ENCODE results near the gene TAF4B.
A peak's percentile ranks its signal among the peaks of the same experiment; 100 is the strongest.

The TAF4B gene, protein sequence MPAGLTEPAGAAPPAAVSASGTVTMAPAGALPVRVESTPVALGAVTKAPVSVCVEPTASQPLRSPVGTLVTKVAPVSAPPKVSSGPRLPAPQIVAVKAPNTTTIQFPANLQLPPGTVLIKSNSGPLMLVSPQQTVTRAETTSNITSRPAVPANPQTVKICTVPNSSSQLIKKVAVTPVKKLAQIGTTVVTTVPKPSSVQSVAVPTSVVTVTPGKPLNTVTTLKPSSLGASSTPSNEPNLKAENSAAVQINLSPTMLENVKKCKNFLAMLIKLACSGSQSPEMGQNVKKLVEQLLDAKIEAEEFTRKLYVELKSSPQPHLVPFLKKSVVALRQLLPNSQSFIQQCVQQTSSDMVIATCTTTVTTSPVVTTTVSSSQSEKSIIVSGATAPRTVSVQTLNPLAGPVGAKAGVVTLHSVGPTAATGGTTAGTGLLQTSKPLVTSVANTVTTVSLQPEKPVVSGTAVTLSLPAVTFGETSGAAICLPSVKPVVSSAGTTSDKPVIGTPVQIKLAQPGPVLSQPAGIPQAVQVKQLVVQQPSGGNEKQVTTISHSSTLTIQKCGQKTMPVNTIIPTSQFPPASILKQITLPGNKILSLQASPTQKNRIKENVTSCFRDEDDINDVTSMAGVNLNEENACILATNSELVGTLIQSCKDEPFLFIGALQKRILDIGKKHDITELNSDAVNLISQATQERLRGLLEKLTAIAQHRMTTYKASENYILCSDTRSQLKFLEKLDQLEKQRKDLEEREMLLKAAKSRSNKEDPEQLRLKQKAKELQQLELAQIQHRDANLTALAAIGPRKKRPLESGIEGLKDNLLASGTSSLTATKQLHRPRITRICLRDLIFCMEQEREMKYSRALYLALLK

DNA sequence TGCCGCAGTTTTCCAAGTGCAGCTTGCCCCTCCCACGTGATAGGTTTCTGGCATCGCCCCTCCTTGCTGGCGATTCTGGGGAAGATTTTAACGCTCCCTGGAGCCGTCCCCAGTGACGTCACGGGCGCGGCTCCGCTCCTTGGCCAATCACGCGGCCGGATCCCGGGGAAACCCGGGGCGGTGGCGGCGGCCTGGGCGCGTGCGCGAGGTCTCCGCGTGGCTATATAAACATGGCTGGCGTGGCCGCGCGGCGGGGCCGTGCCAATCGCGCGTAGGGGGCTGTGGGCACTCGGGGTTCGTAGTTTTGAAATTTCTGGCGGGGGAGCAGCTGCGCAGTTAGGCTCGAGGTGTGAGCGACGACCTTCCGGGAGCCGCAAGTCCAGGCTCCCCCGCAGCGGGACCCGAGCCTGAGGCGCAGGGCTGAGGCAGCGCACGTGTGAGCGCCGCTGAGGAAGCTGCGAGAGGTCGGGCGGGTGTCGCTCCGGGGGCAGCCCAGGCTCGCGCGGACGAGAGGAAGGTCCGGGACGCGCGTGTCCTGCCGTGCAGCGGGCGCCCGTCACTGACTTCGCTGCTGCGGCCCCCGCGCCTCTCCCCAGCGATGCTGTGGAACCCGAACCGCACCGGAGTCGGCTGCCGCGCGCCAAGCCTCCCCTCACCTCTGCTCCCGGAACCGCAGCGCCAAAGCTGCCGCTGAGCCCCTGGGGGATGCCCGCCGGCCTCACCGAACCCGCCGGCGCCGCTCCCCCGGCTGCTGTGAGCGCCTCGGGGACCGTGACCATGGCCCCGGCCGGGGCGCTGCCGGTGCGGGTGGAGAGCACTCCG lies at the start of gene TAF4B:
TSS of gene TAF4B (plus strand) at position 217 of the 822 bp plus-strand sequence. CDS start at position 706, 489 bp downstream.
- TF ChIP-seq TCF12 (IDR thresholded peaks at IDR 0.05; ENCODE audit: low read depth) (peak; percentile 12; the same call in 1 of the 2 replicates), NFIC (IDR thresholded peaks at IDR 0.05) (no peak; the same call in 1 of the 2 replicates), EGR1 (IDR thresholded peaks at IDR 0.05) (no peak), RAD21 (IDR thresholded peaks at IDR 0.05; ENCODE audit: low read depth) (no peak), CREB1 (IDR thresholded peaks at IDR 0.05; ENCODE audit: low read depth) (peak; percentile 74), ZBTB7A (IDR thresholded peaks at IDR 0.05; ENCODE audit: low read depth) (no peak), TAF1 (IDR thresholded peaks at IDR 0.05; ENCODE audit: low read depth) (peak; percentile 86), CEBPB (IDR thresholded peaks at IDR 0.05) (no peak), EP300 (IDR thresholded peaks at IDR 0.05; ENCODE audit: borderline replicate concordance) (no peak), FOXM1 (IDR thresholded peaks at IDR 0.05; ENCODE audit: borderline replicate concordance, low read depth) (0 out of 2 replicates have a peak, but pooled peaks have one; percentile 17), YY1 (IDR thresholded peaks at IDR 0.05; ENCODE audit: low read depth) (peak; percentile 80), TEAD4 (IDR thresholded peaks at IDR 0.05) (no peak)
- TF ChIP-seq, protein P1, sequence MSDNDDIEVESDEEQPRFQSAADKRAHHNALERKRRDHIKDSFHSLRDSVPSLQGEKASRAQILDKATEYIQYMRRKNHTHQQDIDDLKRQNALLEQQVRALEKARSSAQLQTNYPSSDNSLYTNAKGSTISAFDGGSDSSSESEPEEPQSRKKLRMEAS (IDR thresholded peaks at IDR 0.05), result peak; percentile 98
- TF ChIP-seq, protein P2, sequence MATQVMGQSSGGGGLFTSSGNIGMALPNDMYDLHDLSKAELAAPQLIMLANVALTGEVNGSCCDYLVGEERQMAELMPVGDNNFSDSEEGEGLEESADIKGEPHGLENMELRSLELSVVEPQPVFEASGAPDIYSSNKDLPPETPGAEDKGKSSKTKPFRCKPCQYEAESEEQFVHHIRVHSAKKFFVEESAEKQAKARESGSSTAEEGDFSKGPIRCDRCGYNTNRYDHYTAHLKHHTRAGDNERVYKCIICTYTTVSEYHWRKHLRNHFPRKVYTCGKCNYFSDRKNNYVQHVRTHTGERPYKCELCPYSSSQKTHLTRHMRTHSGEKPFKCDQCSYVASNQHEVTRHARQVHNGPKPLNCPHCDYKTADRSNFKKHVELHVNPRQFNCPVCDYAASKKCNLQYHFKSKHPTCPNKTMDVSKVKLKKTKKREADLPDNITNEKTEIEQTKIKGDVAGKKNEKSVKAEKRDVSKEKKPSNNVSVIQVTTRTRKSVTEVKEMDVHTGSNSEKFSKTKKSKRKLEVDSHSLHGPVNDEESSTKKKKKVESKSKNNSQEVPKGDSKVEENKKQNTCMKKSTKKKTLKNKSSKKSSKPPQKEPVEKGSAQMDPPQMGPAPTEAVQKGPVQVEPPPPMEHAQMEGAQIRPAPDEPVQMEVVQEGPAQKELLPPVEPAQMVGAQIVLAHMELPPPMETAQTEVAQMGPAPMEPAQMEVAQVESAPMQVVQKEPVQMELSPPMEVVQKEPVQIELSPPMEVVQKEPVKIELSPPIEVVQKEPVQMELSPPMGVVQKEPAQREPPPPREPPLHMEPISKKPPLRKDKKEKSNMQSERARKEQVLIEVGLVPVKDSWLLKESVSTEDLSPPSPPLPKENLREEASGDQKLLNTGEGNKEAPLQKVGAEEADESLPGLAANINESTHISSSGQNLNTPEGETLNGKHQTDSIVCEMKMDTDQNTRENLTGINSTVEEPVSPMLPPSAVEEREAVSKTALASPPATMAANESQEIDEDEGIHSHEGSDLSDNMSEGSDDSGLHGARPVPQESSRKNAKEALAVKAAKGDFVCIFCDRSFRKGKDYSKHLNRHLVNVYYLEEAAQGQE (IDR thresholded peaks at IDR 0.05; ENCODE audit: low read depth), result 0 out of 2 replicates have a peak, but pooled peaks have one; percentile 8
- TF ChIP-seq, protein P3, sequence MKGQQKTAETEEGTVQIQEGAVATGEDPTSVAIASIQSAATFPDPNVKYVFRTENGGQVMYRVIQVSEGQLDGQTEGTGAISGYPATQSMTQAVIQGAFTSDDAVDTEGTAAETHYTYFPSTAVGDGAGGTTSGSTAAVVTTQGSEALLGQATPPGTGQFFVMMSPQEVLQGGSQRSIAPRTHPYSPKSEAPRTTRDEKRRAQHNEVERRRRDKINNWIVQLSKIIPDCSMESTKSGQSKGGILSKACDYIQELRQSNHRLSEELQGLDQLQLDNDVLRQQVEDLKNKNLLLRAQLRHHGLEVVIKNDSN (IDR thresholded peaks at IDR 0.05), result peak; percentile 88

DNA sequence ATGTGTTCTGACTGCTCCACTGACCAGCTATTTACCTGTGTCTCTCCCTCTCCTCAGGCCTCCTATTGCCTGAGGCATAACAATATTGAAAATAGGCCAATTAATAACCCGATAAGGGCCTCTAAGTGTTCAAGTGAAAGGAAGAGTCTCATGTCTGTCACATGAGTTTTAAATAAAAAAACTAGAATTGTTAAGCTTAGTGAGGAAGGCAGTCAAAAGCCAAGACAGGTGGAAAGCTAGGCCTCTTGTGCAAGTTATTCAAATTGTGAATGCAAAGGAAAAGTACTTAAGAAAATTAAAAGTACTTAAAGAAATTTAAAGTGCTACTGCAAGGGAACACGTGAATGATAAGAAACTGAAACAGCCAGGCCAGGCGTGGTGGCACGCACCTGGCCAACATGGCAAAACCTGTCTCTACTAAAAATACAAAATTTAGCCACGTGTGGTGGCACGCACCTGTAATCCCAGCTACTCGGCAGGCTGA lies 44.9 kb upstream of the TAF4B start:
- TF ChIP-seq EP300 (IDR thresholded peaks at IDR 0.05; ENCODE audit: borderline replicate concordance) (no peak), NFIC (IDR thresholded peaks at IDR 0.05) (no peak), ZBTB7A (IDR thresholded peaks at IDR 0.05; ENCODE audit: low read depth) (no peak), YY1 (IDR thresholded peaks at IDR 0.05; ENCODE audit: low read depth) (no peak), RAD21 (IDR thresholded peaks at IDR 0.05; ENCODE audit: low read depth) (no peak), TEAD4 (IDR thresholded peaks at IDR 0.05) (no peak), TCF12 (IDR thresholded peaks at IDR 0.05; ENCODE audit: low read depth) (no peak), CREB1 (IDR thresholded peaks at IDR 0.05; ENCODE audit: low read depth) (no peak), CEBPB (IDR thresholded peaks at IDR 0.05) (no peak), EGR1 (IDR thresholded peaks at IDR 0.05) (no peak), TAF1 (IDR thresholded peaks at IDR 0.05; ENCODE audit: low read depth) (no peak), FOXM1 (IDR thresholded peaks at IDR 0.05; ENCODE audit: borderline replicate concordance, low read depth) (no peak)
- TF ChIP-seq, protein P2 (IDR thresholded peaks at IDR 0.05; ENCODE audit: low read depth), result no peak
- TF ChIP-seq, protein P3 (IDR thresholded peaks at IDR 0.05), result no peak
- TF ChIP-seq, protein P1 (IDR thresholded peaks at IDR 0.05), result no peak

DNA sequence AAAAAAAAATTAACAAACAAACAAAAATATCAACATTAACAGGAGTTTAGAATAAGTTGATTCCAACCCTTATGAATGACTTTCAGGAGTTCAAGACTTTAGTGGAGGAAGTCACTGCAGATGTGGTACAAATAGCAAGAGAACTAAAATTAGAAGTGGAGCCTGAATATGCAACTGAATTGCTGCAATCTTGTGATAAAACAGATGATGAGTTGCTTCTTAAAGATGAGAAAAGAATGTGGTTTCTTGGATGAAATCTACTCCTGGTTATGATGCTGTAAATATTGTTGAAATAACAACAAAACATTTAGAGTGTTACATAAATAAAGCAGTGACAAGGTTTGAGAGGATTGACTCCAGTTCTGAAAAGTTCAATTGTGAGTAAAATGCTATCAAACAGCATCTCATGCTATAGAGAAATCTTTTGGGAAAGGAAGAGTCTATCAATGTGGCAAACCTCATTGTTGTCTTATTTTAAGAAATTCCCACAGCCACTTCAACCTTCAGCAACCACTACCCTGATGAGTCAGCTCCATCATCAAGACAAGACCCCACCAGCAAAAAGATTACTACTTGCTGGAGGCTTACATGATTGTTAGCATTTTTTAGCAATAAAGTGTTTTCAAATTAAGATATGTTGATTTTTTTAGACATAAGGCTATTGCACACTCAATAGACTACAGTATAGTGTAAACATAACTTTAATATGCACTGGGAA lies 42.7 kb upstream of the TAF4B start:
- no peak for TF ChIP-seq TEAD4 (IDR thresholded peaks at IDR 0.05)
- no peak for TF ChIP-seq CREB1 (IDR thresholded peaks at IDR 0.05; ENCODE audit: low read depth)
- no peak for TF ChIP-seq NFIC (IDR thresholded peaks at IDR 0.05)
- no peak for TF ChIP-seq EP300 (IDR thresholded peaks at IDR 0.05; ENCODE audit: borderline replicate concordance)
- no peak for TF ChIP-seq TCF12 (IDR thresholded peaks at IDR 0.05; ENCODE audit: low read depth)
- TF ChIP-seq, protein P3 (IDR thresholded peaks at IDR 0.05), result no peak
- no peak for TF ChIP-seq EGR1 (IDR thresholded peaks at IDR 0.05)
- no peak for TF ChIP-seq FOXM1 (IDR thresholded peaks at IDR 0.05; ENCODE audit: borderline replicate concordance, low read depth)
- no peak for TF ChIP-seq YY1 (IDR thresholded peaks at IDR 0.05; ENCODE audit: low read depth)
- no peak for TF ChIP-seq CEBPB (IDR thresholded peaks at IDR 0.05)
- TF ChIP-seq, protein P1 (IDR thresholded peaks at IDR 0.05), result no peak
- TF ChIP-seq, protein P2 (IDR thresholded peaks at IDR 0.05; ENCODE audit: low read depth), result no peak
